HCT116 (cell line): ENCODE measurements around the gene OR10A5.

Experiments
- CBX3 ChIP-seq: IDR thresholded peaks from 2 replicates; pipeline ENCODE4 v1.6.1; 2012; ENCODE audit warnings: low read depth
- CEBPB ChIP-seq: IDR thresholded peaks from 2 replicates; pipeline ENCODE4 v1.6.1; 2012; ENCODE audit warnings: low read depth
- ELF1 ChIP-seq: IDR thresholded peaks from 2 replicates; pipeline ENCODE4 v1.6.1; 2012; ENCODE audit warnings: low read depth, borderline replicate concordance
- EZH2 ChIP-seq: fragments of 200-600 bp; sonication (generic); IDR thresholded peaks from 2 replicates; pipeline ENCODE4 v1.6.1; 2017; ENCODE audit warnings: antibody characterized with exemption, mixed run types
- EZH2phosphoT487 ChIP-seq: fragments of 200-600 bp; IDR thresholded peaks from 2 replicates; pipeline ENCODE4 v1.6.1; 2018; ENCODE audit warnings: antibody characterized with exemption, borderline replicate concordance
- POLR2A ChIP-seq: IDR thresholded peaks from 2 replicates; pipeline ENCODE4 v1.7.0; 2011; ENCODE audit warnings: borderline replicate concordance; ENCODE audit not compliant: insufficient read depth, insufficient read length; ENCODE audit errors: extremely low read depth
- POLR2AphosphoS5 ChIP-seq: IDR thresholded peaks from 2 replicates; pipeline ENCODE4 v1.6.1; 2011; ENCODE audit warnings: mild to moderate bottlenecking, low read depth, low read length, moderate library complexity
- RAD21 ChIP-seq: IDR thresholded peaks from 2 replicates; pipeline ENCODE4 v1.6.1; 2012; ENCODE audit warnings: low read depth, mild to moderate bottlenecking
- TCF7L2 ChIP-seq: IDR thresholded peaks from 2 replicates; pipeline ENCODE4 v1.7.0; 2011; ENCODE audit warnings: borderline replicate concordance, inconsistent platforms; ENCODE audit not compliant: insufficient read depth, insufficient read length; ENCODE audit errors: extremely low read depth
- ZNF274 ChIP-seq: fragments of 200-500 bp; sonication (Bioruptor generic); IDR thresholded peaks from 2 replicates; pipeline ENCODE4 v1.6.1; 2014; ENCODE audit warnings: mild to moderate bottlenecking, low read depth, low read length, inconsistent platforms
- TF ChIP-seq, protein P1 (sequence below), 3 experiments: fragments of 200-600 bp in 1 of 3; sonication (generic) in 1 of 3; IDR thresholded peaks in 2 of 3; conservative IDR thresholded peaks in 1 of 3; 2 replicates each; pipeline ENCODE4 v1.5.1; 2012 to 2017; ENCODE audit warnings: low read depth in 2 of 3, low read length in 2 of 3, antibody characterized with exemption in 1 of 3, borderline replicate concordance in 1 of 3, control low read depth in 1 of 3, mild to moderate bottlenecking in 1 of 3, mixed read lengths in 1 of 3, mixed run types in 1 of 3, moderate library complexity in 1 of 3; ENCODE audit not compliant: insufficient read depth in 1 of 3
- TF ChIP-seq, protein P2 (sequence below): IDR thresholded peaks from 2 replicates; pipeline ENCODE4 v1.6.1; 2012; ENCODE audit warnings: low read depth
- TF ChIP-seq, protein P3 (sequence below): IDR thresholded peaks from 2 replicates; pipeline ENCODE4 v1.6.1; 2012
- TF ChIP-seq, protein P4 (sequence below): IDR thresholded peaks from 2 replicates; pipeline ENCODE4 v1.6.1; 2012

DNA sequence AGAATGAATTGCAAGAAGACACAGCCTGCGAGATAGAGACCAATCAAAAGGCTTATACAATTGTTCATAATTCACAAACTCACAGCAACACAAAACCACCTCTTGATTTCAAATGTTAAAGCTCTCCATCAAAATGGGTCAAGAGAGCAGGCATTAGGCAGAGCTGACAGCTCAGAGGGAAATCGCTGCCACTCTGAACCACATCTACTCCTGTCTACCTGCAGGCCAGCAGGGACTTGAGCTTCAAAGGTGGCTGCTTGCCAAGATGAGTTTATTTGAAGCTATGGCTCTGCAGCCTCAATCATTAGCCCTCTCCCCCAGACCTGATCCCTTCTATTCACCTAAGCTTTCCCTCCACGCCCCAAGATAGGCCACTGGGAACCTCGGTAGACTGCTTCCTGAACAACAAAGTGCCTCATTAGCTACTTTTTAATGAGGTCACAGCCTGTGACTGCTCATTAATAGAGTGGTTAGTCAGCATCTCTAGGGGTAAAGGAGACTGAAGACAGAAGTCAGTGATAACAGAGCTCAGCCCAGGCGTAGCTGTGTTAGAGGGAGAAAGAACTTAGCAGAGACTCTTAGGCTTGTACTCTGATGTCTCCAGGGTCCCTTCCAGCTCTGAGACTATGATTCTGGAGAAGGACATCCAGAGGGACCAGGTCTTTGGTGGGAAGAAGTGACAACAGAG lies 21.2 kb upstream of the OR10A5 start:
- TF ChIP-seq CEBPB (no peak), POLR2A (no peak), POLR2AphosphoS5 (no peak), EZH2 (no peak), RAD21 (no peak), CBX3 (no peak), ELF1 (no peak), ZNF274 (no peak), EZH2phosphoT487 (no peak), TCF7L2 (no peak)
- TF ChIP-seq, protein P1, sequence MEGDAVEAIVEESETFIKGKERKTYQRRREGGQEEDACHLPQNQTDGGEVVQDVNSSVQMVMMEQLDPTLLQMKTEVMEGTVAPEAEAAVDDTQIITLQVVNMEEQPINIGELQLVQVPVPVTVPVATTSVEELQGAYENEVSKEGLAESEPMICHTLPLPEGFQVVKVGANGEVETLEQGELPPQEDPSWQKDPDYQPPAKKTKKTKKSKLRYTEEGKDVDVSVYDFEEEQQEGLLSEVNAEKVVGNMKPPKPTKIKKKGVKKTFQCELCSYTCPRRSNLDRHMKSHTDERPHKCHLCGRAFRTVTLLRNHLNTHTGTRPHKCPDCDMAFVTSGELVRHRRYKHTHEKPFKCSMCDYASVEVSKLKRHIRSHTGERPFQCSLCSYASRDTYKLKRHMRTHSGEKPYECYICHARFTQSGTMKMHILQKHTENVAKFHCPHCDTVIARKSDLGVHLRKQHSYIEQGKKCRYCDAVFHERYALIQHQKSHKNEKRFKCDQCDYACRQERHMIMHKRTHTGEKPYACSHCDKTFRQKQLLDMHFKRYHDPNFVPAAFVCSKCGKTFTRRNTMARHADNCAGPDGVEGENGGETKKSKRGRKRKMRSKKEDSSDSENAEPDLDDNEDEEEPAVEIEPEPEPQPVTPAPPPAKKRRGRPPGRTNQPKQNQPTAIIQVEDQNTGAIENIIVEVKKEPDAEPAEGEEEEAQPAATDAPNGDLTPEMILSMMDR (IDR thresholded peaks at IDR 0.05 in 2 of 3, conservative IDR thresholded peaks at IDR 0.05 in 1 of 3; ENCODE audit: borderline replicate concordance in 1 of 3, insufficient read depth in 1 of 3, low read depth in 2 of 3, low read length in 2 of 3) = no peak
- TF ChIP-seq, protein P2, sequence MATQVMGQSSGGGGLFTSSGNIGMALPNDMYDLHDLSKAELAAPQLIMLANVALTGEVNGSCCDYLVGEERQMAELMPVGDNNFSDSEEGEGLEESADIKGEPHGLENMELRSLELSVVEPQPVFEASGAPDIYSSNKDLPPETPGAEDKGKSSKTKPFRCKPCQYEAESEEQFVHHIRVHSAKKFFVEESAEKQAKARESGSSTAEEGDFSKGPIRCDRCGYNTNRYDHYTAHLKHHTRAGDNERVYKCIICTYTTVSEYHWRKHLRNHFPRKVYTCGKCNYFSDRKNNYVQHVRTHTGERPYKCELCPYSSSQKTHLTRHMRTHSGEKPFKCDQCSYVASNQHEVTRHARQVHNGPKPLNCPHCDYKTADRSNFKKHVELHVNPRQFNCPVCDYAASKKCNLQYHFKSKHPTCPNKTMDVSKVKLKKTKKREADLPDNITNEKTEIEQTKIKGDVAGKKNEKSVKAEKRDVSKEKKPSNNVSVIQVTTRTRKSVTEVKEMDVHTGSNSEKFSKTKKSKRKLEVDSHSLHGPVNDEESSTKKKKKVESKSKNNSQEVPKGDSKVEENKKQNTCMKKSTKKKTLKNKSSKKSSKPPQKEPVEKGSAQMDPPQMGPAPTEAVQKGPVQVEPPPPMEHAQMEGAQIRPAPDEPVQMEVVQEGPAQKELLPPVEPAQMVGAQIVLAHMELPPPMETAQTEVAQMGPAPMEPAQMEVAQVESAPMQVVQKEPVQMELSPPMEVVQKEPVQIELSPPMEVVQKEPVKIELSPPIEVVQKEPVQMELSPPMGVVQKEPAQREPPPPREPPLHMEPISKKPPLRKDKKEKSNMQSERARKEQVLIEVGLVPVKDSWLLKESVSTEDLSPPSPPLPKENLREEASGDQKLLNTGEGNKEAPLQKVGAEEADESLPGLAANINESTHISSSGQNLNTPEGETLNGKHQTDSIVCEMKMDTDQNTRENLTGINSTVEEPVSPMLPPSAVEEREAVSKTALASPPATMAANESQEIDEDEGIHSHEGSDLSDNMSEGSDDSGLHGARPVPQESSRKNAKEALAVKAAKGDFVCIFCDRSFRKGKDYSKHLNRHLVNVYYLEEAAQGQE = no peak
- TF ChIP-seq, protein P3, sequence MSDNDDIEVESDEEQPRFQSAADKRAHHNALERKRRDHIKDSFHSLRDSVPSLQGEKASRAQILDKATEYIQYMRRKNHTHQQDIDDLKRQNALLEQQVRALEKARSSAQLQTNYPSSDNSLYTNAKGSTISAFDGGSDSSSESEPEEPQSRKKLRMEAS = no peak
- TF ChIP-seq, protein P4, sequence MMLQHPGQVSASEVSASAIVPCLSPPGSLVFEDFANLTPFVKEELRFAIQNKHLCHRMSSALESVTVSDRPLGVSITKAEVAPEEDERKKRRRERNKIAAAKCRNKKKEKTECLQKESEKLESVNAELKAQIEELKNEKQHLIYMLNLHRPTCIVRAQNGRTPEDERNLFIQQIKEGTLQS = no peak
